ENCODE measurements around the gene EMX2.

DNA sequence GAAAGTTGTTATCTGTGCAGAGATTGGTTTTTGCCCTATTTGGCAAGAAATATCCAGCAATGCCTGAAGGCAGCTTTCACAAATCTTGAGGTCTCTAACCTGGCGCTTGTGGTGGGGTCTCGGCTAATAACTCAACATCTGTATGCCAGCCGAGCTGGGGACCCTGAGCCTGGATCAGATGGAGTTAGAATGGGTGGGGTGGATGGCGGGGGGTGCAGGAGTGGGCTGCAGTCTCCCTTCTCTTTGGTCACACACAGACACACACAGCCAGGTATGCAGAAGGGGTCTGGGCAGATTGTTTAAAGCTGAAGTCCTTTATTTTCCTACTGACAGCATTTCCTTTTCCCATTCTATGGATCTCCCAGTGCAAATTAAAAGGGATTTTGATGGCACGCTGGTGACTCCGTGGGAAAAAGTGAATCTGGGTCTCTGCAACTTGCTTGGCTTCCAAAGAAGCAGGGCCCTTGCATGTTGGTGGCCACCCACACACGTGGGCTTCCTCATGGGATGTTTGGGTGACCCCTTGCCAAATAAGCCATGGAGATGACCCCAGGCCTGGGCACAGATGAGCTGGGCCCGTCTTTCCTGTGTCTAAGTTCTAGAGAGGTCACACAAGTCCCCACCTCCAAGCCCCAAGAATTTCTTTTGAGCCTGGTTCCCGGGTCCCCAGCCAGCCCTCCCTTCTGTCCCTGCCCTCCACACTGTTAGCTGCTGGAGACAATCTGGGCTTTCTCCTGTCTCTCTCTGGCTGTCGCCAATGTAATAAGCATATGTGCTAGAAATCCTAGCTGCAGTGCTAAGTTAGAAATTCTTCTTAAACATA is 39.9 kb upstream of the EMX2 start:
- TF ChIP-seq, protein P1, sequence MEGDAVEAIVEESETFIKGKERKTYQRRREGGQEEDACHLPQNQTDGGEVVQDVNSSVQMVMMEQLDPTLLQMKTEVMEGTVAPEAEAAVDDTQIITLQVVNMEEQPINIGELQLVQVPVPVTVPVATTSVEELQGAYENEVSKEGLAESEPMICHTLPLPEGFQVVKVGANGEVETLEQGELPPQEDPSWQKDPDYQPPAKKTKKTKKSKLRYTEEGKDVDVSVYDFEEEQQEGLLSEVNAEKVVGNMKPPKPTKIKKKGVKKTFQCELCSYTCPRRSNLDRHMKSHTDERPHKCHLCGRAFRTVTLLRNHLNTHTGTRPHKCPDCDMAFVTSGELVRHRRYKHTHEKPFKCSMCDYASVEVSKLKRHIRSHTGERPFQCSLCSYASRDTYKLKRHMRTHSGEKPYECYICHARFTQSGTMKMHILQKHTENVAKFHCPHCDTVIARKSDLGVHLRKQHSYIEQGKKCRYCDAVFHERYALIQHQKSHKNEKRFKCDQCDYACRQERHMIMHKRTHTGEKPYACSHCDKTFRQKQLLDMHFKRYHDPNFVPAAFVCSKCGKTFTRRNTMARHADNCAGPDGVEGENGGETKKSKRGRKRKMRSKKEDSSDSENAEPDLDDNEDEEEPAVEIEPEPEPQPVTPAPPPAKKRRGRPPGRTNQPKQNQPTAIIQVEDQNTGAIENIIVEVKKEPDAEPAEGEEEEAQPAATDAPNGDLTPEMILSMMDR (IDR thresholded peaks at IDR 0.05; ENCODE audit: extremely low read depth in 1 of 2, insufficient read depth in 1 of 2, low read depth in 1 of 2, low read length in 2 of 2), result no peak
- TF ChIP-seq JUN (IDR thresholded peaks at IDR 0.05; ENCODE audit: borderline replicate concordance, insufficient read depth, insufficient read length, low read depth) (no peak), POLR2A (IDR thresholded peaks at IDR 0.05; ENCODE audit: low read depth, low read length) (no peak), GATA2 (IDR thresholded peaks at IDR 0.05; ENCODE audit: insufficient read depth, insufficient read length, low read depth, low read length) (no peak)
